ENCODE measurements around the gene CHST11.

CHST11 gene

GRCh38 chr12:104637604-104638003 lies 180.9 kb downstream of the CHST11 start:
- DNase-seq = no peak

- no peak for DNase-seq
These were observed 181.6 kb downstream of the CHST11 start for GRCh38 chr12:104638218-104638850.

- DNase-seq = no peak
These were observed 182.1 kb downstream of the CHST11 start for GRCh38 chr12:104638851-104639240.

GRCh38 chr12:104640956-104641355 lies 184.2 kb downstream of the CHST11 start:
- DNase-seq = no peak

- no peak for DNase-seq
These were observed 185.1 kb downstream of the CHST11 start for GRCh38 chr12:104641862-104642261.

GRCh38 chr12:104643093-104643818 lies 186.5 kb downstream of the CHST11 start:
- DNase-seq = no peak

- no peak for DNase-seq
These were observed 187.3 kb downstream of the CHST11 start for GRCh38 chr12:104643819-104644669.

- DNase-seq = no peak
These were observed 192.0 kb downstream of the CHST11 start for GRCh38 chr12:104648756-104649155.

GRCh38 chr12:104649217-104649824 lies 192.6 kb downstream of the CHST11 start:
- DNase-seq = no peak

GRCh38 chr12:104649921-104650320 lies 193.2 kb downstream of the CHST11 start:
- no peak for DNase-seq

GRCh38 chr12:104650541-104650940 lies 193.8 kb downstream of the CHST11 start:
- DNase-seq = no peak

GRCh38 chr12:104651811-104652210 lies 195.1 kb downstream of the CHST11 start:
- DNase-seq = no peak

- no peak for DNase-seq
These were observed 195.6 kb downstream of the CHST11 start for GRCh38 chr12:104652358-104652757.

GRCh38 chr12:104652910-104653309 lies 196.2 kb downstream of the CHST11 start:
- no peak for DNase-seq

GRCh38 chr12:104653730-104654664 lies 197.2 kb downstream of the CHST11 start:
- no peak for DNase-seq

- DNase-seq = no peak
These were observed 198.2 kb downstream of the CHST11 start for GRCh38 chr12:104654665-104655609.

GRCh38 chr12:104656383-104656782 lies 199.6 kb downstream of the CHST11 start:
- DNase-seq = no peak

- no peak for DNase-seq
These were observed 200.2 kb downstream of the CHST11 start for GRCh38 chr12:104656921-104657320.

GRCh38 chr12:104657726-104658484 lies 201.2 kb downstream of the CHST11 start:
- DNase-seq = no peak

- DNase-seq = no peak
These were observed 202.3 kb downstream of the CHST11 start for GRCh38 chr12:104659058-104659457.

All from activated CD8-positive, alpha-beta memory T cell treated with anti-CD3 and anti-CD28 coated beads, Interleukin-2, amount 50 U/mL, for 48 hours (primary cell).